HL-60 (cell line): ENCODE data around the gene S1PR1.

Experiments
- DNase-seq, 2 experiments: peaks; one replicate each; pipeline ENCODE4 v3.0.0-alpha.2; 2010 to 2020; ENCODE audit warnings: low read depth in 1 of 2, low spot score in 1 of 2
- H3K27ac ChIP-seq: fragments of 250-450 bp; sonication (Bioruptor Pico); replicated peaks from 2 replicates; pipeline ENCODE4 v1.5.1; 2020; ENCODE audit warnings: mild to moderate bottlenecking, moderate library complexity
- H3K27me3 ChIP-seq: fragments of 250-450 bp; sonication (Bioruptor Pico); 2 replicates; pipeline ENCODE4 v1.5.1; 2021; ENCODE audit warnings: mild to moderate bottlenecking, moderate library complexity; ENCODE audit not compliant: insufficient read depth, poor library complexity, severe bottlenecking
- H3K4me3 ChIP-seq: replicated peaks from 2 replicates; pipeline ENCODE4 v1.5.1; 2011; ENCODE audit warnings: mild to moderate bottlenecking, control low read depth, low read length; ENCODE audit not compliant: insufficient read depth
- GABPA ChIP-seq: IDR thresholded peaks from 2 replicates; pipeline ENCODE4 v1.6.1; 2012; ENCODE audit warnings: low read depth
- POLR2AphosphoS5 ChIP-seq: IDR thresholded peaks from 2 replicates; pipeline ENCODE4 v1.6.1; 2012; ENCODE audit warnings: low read depth
- SPI1 ChIP-seq: IDR thresholded peaks from 2 replicates; pipeline ENCODE4 v1.6.1; 2012; ENCODE audit warnings: low read depth, mild to moderate bottlenecking, borderline replicate concordance
- TF ChIP-seq, protein P1 (sequence below): IDR thresholded peaks from one replicate; pipeline ENCODE4 v1.5.1; 2011; ENCODE audit warnings: low read length, control low read depth, inconsistent platforms; ENCODE audit not compliant: insufficient read depth
- TF ChIP-seq, protein P2 (sequence below): IDR thresholded peaks from 2 replicates; pipeline ENCODE4 v1.6.1; 2012; ENCODE audit warnings: low read depth; ENCODE audit not compliant: insufficient replicate concordance

Gene S1PR1

DNA sequence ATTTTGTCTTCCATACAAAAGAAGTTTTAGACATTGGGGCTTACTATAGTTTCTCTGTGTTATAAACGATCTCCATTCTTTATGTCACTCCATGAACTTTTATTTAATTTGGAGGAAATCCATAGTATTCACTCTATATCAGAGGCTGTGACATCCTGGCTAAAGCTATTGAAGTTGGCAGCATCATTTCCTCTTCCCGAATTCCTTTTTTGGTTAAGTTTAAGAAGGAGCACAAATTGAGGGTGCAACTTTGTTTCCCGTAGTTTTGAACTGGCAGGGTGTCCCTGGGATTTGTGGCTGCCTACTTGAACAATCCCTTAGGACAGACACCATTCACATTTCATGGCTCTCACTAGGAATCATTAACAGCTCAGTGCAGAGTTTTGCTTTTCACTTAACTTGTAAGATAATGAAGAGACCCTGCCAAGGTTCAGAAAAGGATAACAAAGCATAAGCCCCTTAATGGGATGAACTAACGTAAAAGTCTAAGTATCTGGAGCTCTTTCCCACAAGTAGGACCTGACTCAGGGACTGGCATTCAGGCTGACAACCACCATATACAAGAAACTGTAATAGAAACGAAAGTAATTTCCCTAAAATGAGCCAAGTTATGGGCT, 13.9 kb downstream of the S1PR1 start:
- no peak for DNase-seq
- Histone ChIP-seq H3K27me3 (no peaks in the 10 kb centered on the region), H3K27ac (no peak overlapping the region), H3K4me3 (no peak overlapping the region)
- TF ChIP-seq GABPA: no peak
- TF ChIP-seq, protein P1, sequence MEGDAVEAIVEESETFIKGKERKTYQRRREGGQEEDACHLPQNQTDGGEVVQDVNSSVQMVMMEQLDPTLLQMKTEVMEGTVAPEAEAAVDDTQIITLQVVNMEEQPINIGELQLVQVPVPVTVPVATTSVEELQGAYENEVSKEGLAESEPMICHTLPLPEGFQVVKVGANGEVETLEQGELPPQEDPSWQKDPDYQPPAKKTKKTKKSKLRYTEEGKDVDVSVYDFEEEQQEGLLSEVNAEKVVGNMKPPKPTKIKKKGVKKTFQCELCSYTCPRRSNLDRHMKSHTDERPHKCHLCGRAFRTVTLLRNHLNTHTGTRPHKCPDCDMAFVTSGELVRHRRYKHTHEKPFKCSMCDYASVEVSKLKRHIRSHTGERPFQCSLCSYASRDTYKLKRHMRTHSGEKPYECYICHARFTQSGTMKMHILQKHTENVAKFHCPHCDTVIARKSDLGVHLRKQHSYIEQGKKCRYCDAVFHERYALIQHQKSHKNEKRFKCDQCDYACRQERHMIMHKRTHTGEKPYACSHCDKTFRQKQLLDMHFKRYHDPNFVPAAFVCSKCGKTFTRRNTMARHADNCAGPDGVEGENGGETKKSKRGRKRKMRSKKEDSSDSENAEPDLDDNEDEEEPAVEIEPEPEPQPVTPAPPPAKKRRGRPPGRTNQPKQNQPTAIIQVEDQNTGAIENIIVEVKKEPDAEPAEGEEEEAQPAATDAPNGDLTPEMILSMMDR: no peak
- no peak for TF ChIP-seq POLR2AphosphoS5
- TF ChIP-seq, protein P2, sequence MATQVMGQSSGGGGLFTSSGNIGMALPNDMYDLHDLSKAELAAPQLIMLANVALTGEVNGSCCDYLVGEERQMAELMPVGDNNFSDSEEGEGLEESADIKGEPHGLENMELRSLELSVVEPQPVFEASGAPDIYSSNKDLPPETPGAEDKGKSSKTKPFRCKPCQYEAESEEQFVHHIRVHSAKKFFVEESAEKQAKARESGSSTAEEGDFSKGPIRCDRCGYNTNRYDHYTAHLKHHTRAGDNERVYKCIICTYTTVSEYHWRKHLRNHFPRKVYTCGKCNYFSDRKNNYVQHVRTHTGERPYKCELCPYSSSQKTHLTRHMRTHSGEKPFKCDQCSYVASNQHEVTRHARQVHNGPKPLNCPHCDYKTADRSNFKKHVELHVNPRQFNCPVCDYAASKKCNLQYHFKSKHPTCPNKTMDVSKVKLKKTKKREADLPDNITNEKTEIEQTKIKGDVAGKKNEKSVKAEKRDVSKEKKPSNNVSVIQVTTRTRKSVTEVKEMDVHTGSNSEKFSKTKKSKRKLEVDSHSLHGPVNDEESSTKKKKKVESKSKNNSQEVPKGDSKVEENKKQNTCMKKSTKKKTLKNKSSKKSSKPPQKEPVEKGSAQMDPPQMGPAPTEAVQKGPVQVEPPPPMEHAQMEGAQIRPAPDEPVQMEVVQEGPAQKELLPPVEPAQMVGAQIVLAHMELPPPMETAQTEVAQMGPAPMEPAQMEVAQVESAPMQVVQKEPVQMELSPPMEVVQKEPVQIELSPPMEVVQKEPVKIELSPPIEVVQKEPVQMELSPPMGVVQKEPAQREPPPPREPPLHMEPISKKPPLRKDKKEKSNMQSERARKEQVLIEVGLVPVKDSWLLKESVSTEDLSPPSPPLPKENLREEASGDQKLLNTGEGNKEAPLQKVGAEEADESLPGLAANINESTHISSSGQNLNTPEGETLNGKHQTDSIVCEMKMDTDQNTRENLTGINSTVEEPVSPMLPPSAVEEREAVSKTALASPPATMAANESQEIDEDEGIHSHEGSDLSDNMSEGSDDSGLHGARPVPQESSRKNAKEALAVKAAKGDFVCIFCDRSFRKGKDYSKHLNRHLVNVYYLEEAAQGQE: no peak
- TF ChIP-seq SPI1: no peak

DNA sequence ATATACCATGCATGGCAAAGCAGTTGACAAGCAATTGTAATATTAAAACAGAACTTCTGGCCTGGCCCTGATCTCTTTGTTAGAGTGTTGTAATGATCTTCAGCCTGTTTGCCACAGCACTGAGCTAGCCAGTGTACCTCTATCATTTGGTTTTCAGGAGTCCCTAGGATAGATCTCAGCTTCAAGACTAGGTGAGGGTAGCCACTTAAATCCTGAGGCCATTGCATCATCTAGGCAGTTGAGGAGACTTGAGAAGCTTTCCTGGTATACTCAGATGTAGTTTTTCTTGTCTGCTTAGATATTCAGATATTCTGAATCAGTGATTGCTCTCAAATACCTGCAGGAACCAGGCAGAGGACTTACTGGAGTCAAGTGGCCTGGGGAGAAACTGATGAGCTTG, 14.7 kb downstream of the S1PR1 start:
- TF ChIP-seq, protein P2: no peak
- no peak for TF ChIP-seq GABPA
- TF ChIP-seq SPI1: no peak
- TF ChIP-seq, protein P1: no peak
- TF ChIP-seq POLR2AphosphoS5: no peak
- H3K27ac ChIP-seq: no peak overlapping the region

DNA sequence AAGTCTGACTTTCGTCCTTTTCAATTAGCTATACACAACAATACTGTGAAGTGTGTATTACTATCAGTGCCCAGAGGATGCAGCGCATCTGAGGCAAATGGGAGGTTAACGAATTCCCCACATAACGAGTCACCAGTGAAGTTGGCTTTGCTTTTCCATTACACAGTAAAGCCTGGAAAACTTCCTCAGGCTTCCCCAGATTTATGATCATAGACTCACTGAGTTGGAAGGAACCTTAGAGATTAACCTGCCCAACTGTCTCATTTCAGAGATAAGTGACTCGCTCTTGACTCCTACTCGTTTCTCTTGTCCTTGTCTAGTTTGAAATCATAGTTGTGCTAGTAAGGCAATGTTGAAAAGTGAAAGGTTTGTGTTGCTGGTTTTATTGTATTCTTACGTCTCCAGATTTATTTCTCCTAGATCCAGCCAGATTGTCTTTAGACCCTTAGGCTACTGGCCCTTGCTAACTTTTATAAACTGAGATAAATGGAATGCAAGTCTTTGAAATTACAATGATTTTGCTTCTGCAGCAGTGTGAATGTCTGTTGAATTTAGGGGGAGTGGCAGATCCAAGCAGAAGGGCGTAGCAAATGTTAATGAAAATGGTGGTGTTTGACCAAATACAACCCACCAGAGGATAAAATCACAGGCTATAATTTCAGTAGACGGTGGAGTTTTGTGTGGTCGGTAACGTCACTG, 17.3 kb downstream of the S1PR1 start:
- DNase-seq: no peak
- no peak for TF ChIP-seq GABPA
- TF ChIP-seq POLR2AphosphoS5: no peak
- TF ChIP-seq, protein P2: no peak
- TF ChIP-seq, protein P1: no peak
- no peak overlapping the region for H3K4me3 ChIP-seq
- no peaks in the 10 kb centered on the region for H3K27me3 ChIP-seq
- no peak overlapping the region for H3K27ac ChIP-seq

More for the DNA sequence above, 14.7 kb downstream of the S1PR1 start:
- Histone ChIP-seq H3K4me3 (no peak overlapping the region), H3K27me3 (no peaks in the 10 kb centered on the region)
- no peak for DNase-seq
